Measurements from ENCODE around the gene SETBP1.

DNA sequence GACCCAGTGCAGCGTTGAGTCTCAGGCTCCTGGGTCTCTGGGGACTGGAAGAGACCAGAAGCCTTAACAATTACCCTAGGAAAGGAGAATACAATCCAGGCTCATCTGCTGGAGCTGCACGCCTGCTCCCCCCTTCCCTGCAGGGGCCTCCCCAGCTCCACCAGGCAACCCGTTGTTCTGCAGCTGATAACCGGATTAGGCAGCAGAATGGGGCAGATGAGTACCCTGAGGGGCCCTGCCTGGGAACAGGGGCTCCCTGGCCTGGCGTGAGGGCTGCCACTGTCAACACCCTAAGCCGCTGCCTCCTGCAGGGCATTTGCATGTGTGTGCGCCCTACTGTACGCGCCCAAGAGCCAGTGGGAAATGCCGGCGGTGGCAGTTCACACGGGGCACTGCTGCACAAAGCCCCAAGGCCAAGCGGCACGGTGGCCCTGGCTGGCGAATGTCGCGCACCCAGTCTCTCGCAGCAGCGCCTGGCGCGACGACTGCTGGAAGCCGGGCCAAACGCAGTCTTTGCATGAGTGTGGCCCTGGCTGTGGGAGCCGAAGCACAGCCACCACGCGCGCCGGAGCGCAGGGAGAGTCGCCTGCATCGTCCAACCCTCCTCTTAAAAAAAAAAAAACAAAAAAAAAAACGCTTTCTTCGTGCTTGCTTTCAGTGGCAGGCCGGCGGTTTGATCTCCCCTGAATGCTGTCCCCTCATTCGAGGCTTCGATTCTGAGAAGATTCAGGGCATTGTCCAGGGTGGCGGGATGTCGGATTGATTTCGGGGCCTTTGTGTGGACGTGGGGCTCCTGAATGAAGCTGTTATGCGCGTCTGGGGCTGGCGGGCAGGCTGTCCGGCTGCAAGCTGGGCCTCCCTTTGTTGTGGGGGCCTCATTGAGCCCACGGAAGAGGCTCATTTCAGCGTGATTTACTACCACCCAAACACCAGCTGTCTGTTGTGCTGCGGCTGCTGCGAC is 63.8 kb downstream of the SETBP1 start:
- TF ChIP-seq, protein P1, sequence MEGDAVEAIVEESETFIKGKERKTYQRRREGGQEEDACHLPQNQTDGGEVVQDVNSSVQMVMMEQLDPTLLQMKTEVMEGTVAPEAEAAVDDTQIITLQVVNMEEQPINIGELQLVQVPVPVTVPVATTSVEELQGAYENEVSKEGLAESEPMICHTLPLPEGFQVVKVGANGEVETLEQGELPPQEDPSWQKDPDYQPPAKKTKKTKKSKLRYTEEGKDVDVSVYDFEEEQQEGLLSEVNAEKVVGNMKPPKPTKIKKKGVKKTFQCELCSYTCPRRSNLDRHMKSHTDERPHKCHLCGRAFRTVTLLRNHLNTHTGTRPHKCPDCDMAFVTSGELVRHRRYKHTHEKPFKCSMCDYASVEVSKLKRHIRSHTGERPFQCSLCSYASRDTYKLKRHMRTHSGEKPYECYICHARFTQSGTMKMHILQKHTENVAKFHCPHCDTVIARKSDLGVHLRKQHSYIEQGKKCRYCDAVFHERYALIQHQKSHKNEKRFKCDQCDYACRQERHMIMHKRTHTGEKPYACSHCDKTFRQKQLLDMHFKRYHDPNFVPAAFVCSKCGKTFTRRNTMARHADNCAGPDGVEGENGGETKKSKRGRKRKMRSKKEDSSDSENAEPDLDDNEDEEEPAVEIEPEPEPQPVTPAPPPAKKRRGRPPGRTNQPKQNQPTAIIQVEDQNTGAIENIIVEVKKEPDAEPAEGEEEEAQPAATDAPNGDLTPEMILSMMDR (IDR thresholded peaks at IDR 0.05) = no peak
- TF ChIP-seq EP300 (IDR thresholded peaks at IDR 0.05) = no peak
- TF ChIP-seq POLR2AphosphoS5 (IDR thresholded peaks at IDR 0.05) = no peak
- TF ChIP-seq POLR2A (IDR thresholded peaks at IDR 0.05) = no peak

Data from stomach (tissue), 4 donors.